Measurements from ENCODE around the gene CHD8.

DNA sequence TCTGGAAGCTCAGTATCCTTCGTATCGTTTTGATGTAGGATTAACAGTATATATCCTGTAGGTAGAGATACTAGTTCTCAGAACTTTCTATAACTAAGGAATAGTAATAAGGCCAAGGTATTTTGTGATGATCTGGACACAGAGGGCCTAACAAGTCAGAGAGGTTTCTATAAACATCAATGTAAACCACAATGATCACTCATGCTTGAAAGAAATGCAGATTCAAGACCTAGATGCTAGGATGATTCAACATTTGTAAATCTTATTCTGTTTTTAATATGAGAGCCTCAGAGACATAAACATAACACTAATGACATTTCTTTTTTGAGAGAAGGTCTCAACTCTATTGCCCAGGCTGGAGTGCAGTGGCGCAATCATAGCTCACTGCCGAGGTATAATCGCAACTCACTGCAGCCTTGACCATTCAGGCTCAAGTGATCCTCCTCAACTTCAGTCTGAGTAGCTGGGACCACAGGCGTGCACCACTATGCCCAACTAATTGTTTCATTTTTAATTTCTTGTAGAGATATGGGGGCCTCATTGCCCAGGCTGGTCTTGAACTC, 88.3 kb downstream of the CHD8 start:
- TF ChIP-seq, protein P1, sequence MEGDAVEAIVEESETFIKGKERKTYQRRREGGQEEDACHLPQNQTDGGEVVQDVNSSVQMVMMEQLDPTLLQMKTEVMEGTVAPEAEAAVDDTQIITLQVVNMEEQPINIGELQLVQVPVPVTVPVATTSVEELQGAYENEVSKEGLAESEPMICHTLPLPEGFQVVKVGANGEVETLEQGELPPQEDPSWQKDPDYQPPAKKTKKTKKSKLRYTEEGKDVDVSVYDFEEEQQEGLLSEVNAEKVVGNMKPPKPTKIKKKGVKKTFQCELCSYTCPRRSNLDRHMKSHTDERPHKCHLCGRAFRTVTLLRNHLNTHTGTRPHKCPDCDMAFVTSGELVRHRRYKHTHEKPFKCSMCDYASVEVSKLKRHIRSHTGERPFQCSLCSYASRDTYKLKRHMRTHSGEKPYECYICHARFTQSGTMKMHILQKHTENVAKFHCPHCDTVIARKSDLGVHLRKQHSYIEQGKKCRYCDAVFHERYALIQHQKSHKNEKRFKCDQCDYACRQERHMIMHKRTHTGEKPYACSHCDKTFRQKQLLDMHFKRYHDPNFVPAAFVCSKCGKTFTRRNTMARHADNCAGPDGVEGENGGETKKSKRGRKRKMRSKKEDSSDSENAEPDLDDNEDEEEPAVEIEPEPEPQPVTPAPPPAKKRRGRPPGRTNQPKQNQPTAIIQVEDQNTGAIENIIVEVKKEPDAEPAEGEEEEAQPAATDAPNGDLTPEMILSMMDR (IDR thresholded peaks at IDR 0.05) = no peak
- no peak for TF ChIP-seq POLR2A (IDR thresholded peaks at IDR 0.05; ENCODE audit: low read depth)
- no peak for TF ChIP-seq POLR2AphosphoS5 (IDR thresholded peaks at IDR 0.05)
- no peak for TF ChIP-seq EP300 (IDR thresholded peaks at IDR 0.05)

All from esophagus muscularis mucosa (tissue), 4 donors.